ENCODE measurements around the gene ZBTB32. TPM values are rescaled to one million over a fixed set of nuclear protein-coding genes. Genes with fewer than 3 reads are reported as not detected.

The ZBTB32 gene
- total and polyA plus RNA-seq, 2 of the 8 experiments (the other 6 are each of a cell fraction or from before 2014, with no cell fraction given), result 0.11 to 0.50 TPM

DNA sequence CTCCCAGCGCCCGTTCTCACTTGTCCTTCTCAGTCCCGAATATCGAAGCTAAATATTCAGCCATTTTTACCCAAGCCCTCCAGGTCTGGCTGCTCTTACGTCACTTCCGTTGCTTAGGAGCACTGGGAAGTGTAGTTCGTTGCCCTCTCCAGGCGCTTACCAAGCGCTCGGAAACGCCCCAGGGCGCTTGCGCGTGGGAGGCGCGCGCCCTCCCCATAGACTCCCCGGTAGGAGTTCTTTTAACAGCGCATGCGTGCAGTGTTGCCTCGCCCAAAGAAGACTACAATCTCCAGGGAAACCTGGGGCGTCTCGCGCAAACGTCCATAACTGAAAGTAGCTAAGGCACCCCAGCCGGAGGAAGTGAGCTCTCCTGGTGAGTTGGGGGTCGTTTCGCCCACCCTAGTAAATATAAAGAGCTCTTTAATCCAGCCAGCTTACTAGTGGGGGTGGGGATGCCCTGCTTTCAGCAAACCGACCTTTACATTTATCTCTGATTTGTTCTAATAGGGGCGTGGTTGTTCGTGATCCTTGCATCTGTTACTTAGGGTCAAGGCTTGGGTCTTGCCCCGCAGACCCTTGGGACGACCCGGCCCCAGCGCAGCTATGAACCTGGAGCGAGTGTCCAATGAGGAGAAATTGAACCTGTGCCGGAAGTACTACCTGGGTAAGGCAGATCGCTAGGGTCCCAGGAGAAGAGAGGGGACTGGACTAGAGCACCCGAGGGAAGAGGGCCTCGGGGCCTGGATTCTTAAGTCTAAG is 41.1 kb downstream of the ZBTB32 start, which contains the start of the genes PSENEN and U2AF1L4 (continued):
- TF ChIP-seq, protein P1, sequence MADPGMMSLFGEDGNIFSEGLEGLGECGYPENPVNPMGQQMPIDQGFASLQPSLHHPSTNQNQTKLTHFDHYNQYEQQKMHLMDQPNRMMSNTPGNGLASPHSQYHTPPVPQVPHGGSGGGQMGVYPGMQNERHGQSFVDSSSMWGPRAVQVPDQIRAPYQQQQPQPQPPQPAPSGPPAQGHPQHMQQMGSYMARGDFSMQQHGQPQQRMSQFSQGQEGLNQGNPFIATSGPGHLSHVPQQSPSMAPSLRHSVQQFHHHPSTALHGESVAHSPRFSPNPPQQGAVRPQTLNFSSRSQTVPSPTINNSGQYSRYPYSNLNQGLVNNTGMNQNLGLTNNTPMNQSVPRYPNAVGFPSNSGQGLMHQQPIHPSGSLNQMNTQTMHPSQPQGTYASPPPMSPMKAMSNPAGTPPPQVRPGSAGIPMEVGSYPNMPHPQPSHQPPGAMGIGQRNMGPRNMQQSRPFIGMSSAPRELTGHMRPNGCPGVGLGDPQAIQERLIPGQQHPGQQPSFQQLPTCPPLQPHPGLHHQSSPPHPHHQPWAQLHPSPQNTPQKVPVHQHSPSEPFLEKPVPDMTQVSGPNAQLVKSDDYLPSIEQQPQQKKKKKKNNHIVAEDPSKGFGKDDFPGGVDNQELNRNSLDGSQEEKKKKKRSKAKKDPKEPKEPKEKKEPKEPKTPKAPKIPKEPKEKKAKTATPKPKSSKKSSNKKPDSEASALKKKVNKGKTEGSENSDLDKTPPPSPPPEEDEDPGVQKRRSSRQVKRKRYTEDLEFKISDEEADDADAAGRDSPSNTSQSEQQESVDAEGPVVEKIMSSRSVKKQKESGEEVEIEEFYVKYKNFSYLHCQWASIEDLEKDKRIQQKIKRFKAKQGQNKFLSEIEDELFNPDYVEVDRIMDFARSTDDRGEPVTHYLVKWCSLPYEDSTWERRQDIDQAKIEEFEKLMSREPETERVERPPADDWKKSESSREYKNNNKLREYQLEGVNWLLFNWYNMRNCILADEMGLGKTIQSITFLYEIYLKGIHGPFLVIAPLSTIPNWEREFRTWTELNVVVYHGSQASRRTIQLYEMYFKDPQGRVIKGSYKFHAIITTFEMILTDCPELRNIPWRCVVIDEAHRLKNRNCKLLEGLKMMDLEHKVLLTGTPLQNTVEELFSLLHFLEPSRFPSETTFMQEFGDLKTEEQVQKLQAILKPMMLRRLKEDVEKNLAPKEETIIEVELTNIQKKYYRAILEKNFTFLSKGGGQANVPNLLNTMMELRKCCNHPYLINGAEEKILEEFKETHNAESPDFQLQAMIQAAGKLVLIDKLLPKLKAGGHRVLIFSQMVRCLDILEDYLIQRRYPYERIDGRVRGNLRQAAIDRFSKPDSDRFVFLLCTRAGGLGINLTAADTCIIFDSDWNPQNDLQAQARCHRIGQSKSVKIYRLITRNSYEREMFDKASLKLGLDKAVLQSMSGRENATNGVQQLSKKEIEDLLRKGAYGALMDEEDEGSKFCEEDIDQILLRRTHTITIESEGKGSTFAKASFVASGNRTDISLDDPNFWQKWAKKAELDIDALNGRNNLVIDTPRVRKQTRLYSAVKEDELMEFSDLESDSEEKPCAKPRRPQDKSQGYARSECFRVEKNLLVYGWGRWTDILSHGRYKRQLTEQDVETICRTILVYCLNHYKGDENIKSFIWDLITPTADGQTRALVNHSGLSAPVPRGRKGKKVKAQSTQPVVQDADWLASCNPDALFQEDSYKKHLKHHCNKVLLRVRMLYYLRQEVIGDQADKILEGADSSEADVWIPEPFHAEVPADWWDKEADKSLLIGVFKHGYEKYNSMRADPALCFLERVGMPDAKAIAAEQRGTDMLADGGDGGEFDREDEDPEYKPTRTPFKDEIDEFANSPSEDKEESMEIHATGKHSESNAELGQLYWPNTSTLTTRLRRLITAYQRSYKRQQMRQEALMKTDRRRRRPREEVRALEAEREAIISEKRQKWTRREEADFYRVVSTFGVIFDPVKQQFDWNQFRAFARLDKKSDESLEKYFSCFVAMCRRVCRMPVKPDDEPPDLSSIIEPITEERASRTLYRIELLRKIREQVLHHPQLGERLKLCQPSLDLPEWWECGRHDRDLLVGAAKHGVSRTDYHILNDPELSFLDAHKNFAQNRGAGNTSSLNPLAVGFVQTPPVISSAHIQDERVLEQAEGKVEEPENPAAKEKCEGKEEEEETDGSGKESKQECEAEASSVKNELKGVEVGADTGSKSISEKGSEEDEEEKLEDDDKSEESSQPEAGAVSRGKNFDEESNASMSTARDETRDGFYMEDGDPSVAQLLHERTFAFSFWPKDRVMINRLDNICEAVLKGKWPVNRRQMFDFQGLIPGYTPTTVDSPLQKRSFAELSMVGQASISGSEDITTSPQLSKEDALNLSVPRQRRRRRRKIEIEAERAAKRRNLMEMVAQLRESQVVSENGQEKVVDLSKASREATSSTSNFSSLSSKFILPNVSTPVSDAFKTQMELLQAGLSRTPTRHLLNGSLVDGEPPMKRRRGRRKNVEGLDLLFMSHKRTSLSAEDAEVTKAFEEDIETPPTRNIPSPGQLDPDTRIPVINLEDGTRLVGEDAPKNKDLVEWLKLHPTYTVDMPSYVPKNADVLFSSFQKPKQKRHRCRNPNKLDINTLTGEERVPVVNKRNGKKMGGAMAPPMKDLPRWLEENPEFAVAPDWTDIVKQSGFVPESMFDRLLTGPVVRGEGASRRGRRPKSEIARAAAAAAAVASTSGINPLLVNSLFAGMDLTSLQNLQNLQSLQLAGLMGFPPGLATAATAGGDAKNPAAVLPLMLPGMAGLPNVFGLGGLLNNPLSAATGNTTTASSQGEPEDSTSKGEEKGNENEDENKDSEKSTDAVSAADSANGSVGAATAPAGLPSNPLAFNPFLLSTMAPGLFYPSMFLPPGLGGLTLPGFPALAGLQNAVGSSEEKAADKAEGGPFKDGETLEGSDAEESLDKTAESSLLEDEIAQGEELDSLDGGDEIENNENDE (IDR thresholded peaks at IDR 0.05; ENCODE audit: insufficient replicate concordance, low read length), result no peak
- no peak for TF ChIP-seq NANOG (IDR thresholded peaks at IDR 0.05; ENCODE audit: insufficient read depth, low read depth, low read length, poor library complexity, severe bottlenecking)
- TF ChIP-seq MAFK (IDR thresholded peaks at IDR 0.05; ENCODE audit: low read depth, low read length), result no peak
- TF ChIP-seq JUN (IDR thresholded peaks at IDR 0.05; ENCODE audit: low read depth, low read length), result no peak
- TF ChIP-seq CHD1 (IDR thresholded peaks at IDR 0.05; ENCODE audit: low read depth, low read length), result no peak
- TF ChIP-seq FOSL1 (IDR thresholded peaks at IDR 0.05; ENCODE audit: insufficient read depth, low read depth, low read length), result no peak
- no peak for TF ChIP-seq ZNF274 (IDR thresholded peaks at IDR 0.05; ENCODE audit: borderline replicate concordance, extremely low read depth, low read length)
- peak; percentile 91 for TF ChIP-seq CREB1 (IDR thresholded peaks at IDR 0.05)
- TF ChIP-seq CHD2 (IDR thresholded peaks at IDR 0.05; ENCODE audit: low read length), result no peak
- TF ChIP-seq ASH2L (IDR thresholded peaks at IDR 0.05; ENCODE audit: low read length), result no peak
- TF ChIP-seq SIRT6 (IDR thresholded peaks at IDR 0.05; ENCODE audit: low read length), result no peak
- no peak for TF ChIP-seq POLR2A (IDR thresholded peaks at IDR 0.05; ENCODE audit: control extremely low read depth in 1 of 2, low read depth in 2 of 2, low read length in 2 of 2)
